ENCODE data around the gene FLG. TPM values are rescaled to one million over a fixed set of nuclear protein-coding genes. Genes with fewer than 3 reads are reported as not detected.
"Not testable (repeated sequence)": the region's sequence is repeated elsewhere in the genome, so short reads cannot be mapped to it uniquely, and the experiment has no call there.

FLG gene
- total RNA-seq, 6 experiments from 2014 or later, result 0.02 TPM; not detected in 5

GRCh38 chr1:152309955-152310354 lies 15.1 kb downstream of the FLG start:
- no peak for DNase-seq
- peaks cover 78% of the 10 kb centered on the region for H3K9me3 Mint-ChIP-seq
- H3K27ac Mint-ChIP-seq, result no peak overlapping the region
- peaks cover 1% of the 10 kb centered on the region for H3K27me3 Mint-ChIP-seq (ENCODE audit: insufficient read depth)
- TF ChIP-seq CTCF (IDR thresholded peaks at IDR 0.05), result no peak
- H3K4me1 Mint-ChIP-seq (ENCODE audit: low read depth), result no peaks in the 10 kb centered on the region
- H3K4me3 Mint-ChIP-seq, result no peak overlapping the region
- H3K36me3 Mint-ChIP-seq (ENCODE audit: low read depth), result peaks cover 36% of the 10 kb centered on the region

GRCh38 chr1:152309320-152309901 lies 15.6 kb downstream of the FLG start:
- not testable (repeated sequence) for H3K4me1 Mint-ChIP-seq (ENCODE audit: low read depth); H3K27me3 Mint-ChIP-seq (ENCODE audit: insufficient read depth); DNase-seq; H3K4me3 Mint-ChIP-seq; H3K27ac Mint-ChIP-seq
- Mint-ChIP-seq H3K36me3 (ENCODE audit: low read depth) (peaks cover 36% of the 10 kb centered on the region), H3K9me3 (peaks cover 82% of the 10 kb centered on the region)

- H3K4me1 Mint-ChIP-seq (ENCODE audit: low read depth); H3K27me3 Mint-ChIP-seq (ENCODE audit: insufficient read depth); H3K27ac Mint-ChIP-seq; H3K4me3 Mint-ChIP-seq; DNase-seq: not testable (repeated sequence)
- Mint-ChIP-seq H3K9me3 (peaks cover 81% of the 10 kb centered on the region), H3K36me3 (ENCODE audit: low read depth) (peaks cover 36% of the 10 kb centered on the region)
These were observed 16.3 kb downstream of the FLG start for GRCh38 chr1:152308758-152309157.

GRCh38 chr1:152307970-152308369 lies 17.1 kb downstream of the FLG start:
- not testable (repeated sequence) for H3K4me1 Mint-ChIP-seq (ENCODE audit: low read depth); H3K27me3 Mint-ChIP-seq (ENCODE audit: insufficient read depth); DNase-seq; H3K27ac Mint-ChIP-seq; H3K4me3 Mint-ChIP-seq
- Mint-ChIP-seq H3K9me3 (peaks cover 77% of the 10 kb centered on the region), H3K36me3 (ENCODE audit: low read depth) (peaks cover 36% of the 10 kb centered on the region)

- not testable (repeated sequence) for H3K4me1 Mint-ChIP-seq (ENCODE audit: low read depth); H3K27ac Mint-ChIP-seq; H3K27me3 Mint-ChIP-seq (ENCODE audit: insufficient read depth); H3K4me3 Mint-ChIP-seq; DNase-seq
- Mint-ChIP-seq H3K36me3 (ENCODE audit: low read depth) (peaks cover 18% of the 10 kb centered on the region), H3K9me3 (peaks cover 59% of the 10 kb centered on the region)
These were observed 18.9 kb downstream of the FLG start for GRCh38 chr1:152306123-152306522.

GRCh38 chr1:152304773-152305172 lies 20.3 kb downstream of the FLG start:
- not testable (repeated sequence) for H3K27me3 Mint-ChIP-seq (ENCODE audit: insufficient read depth); H3K4me1 Mint-ChIP-seq (ENCODE audit: low read depth); H3K4me3 Mint-ChIP-seq; DNase-seq; H3K27ac Mint-ChIP-seq
- Mint-ChIP-seq H3K36me3 (ENCODE audit: low read depth) (peaks cover 16% of the 10 kb centered on the region; the same call in 1 of the 2 replicates), H3K9me3 (peaks cover 45% of the 10 kb centered on the region)

GRCh38 chr1:152303139-152303872 lies 21.7 kb downstream of the FLG start:
- peaks cover 31% of the 10 kb centered on the region for H3K9me3 Mint-ChIP-seq
- not testable (repeated sequence) for H3K36me3 Mint-ChIP-seq (ENCODE audit: low read depth); DNase-seq; H3K27ac Mint-ChIP-seq; H3K4me3 Mint-ChIP-seq; H3K27me3 Mint-ChIP-seq (ENCODE audit: insufficient read depth); H3K4me1 Mint-ChIP-seq (ENCODE audit: low read depth)

GRCh38 chr1:152256394-152256793 lies 68.6 kb downstream of the FLG start:
- H3K4me3 Mint-ChIP-seq, result not testable (repeated sequence)

More at GRCh38 chr1:152256394-152256793, 68.6 kb downstream of the FLG start:
- H3K9me3 Mint-ChIP-seq, result peaks cover 34% of the 10 kb centered on the region
- H3K36me3 Mint-ChIP-seq (ENCODE audit: low read depth); DNase-seq; H3K27ac Mint-ChIP-seq; H3K4me1 Mint-ChIP-seq (ENCODE audit: low read depth); H3K27me3 Mint-ChIP-seq (ENCODE audit: insufficient read depth): not testable (repeated sequence)

Other genes starting within 250 kb of the FLG start
- not detected for gene TCHHL1, start 236.2 kb downstream of the FLG start, total RNA-seq (2021; fragmentation: NEBNext Ultra II Directional; extraction: Animal tissue kit (Norgen Biotek cat#: 25700))
- under 1 TPM in 2 of 6 experiments, not detected in 4; 0.03 to 0.05 TPM for gene TCHH, start 209.8 kb downstream of the FLG start, total RNA-seq (2021; fragmentation: NEBNext Ultra II Directional; extraction: Animal tissue kit (Norgen Biotek cat#: 25700))
- gene RPTN, start 166.0 kb downstream of the FLG start, total RNA-seq (2021; fragmentation: NEBNext Ultra II Directional; extraction: Animal tissue kit (Norgen Biotek cat#: 25700)), result not detected
- not detected for gene HRNR, start 101.0 kb downstream of the FLG start, total RNA-seq (2021; fragmentation: NEBNext Ultra II Directional; extraction: Animal tissue kit (Norgen Biotek cat#: 25700))
- not detected for gene FLG2, start 34.8 kb upstream of the FLG start, total RNA-seq (2021; fragmentation: NEBNext Ultra II Directional; extraction: Animal tissue kit (Norgen Biotek cat#: 25700))
- not detected for gene CRNN, start 89.0 kb upstream of the FLG start, total RNA-seq (2021; fragmentation: NEBNext Ultra II Directional; extraction: Animal tissue kit (Norgen Biotek cat#: 25700))
- not detected for gene LCE5A, start 185.6 kb upstream of the FLG start, total RNA-seq (2021; fragmentation: NEBNext Ultra II Directional; extraction: Animal tissue kit (Norgen Biotek cat#: 25700))
- gene CRCT1, start 189.2 kb upstream of the FLG start, total RNA-seq (2021; fragmentation: NEBNext Ultra II Directional; extraction: Animal tissue kit (Norgen Biotek cat#: 25700)), result not detected
- not detected for gene LCE3E, start 241.5 kb upstream of the FLG start, total RNA-seq (2021; fragmentation: NEBNext Ultra II Directional; extraction: Animal tissue kit (Norgen Biotek cat#: 25700))